GM19468 (cell line): Measurements from ENCODE around the gene METTL16.
"Not testable (repeated sequence)": the region's sequence is repeated elsewhere in the genome, so short reads cannot be mapped to it uniquely, and the experiment has no call there.

ENCODE experiments used
- ATAC-seq: cut with Tn5 transposase; IDR thresholded peaks from one replicate; pipeline ENCODE4 v1.9.1; 2021; ENCODE audit warnings: mild to moderate bottlenecking, moderate library complexity, moderate number of reproducible peaks; ENCODE audit not compliant: unreplicated experiment; ENCODE audit errors: extremely low read depth

The METTL16 gene

GRCh38 chr17:2507015-2507414, 4.7 kb downstream of the METTL16 start:
- not testable (repeated sequence) for ATAC-seq

- ATAC-seq, result no peak
Observed at GRCh38 chr17:2503627-2504026, 8.1 kb downstream of the METTL16 start.

GRCh38 chr17:2502871-2503580, 8.7 kb downstream of the METTL16 start:
- ATAC-seq, result no peak

GRCh38 chr17:2500446-2500845, 11.2 kb downstream of the METTL16 start:
- ATAC-seq, result no peak

GRCh38 chr17:2489286-2489685, 22.4 kb downstream of the METTL16 start:
- not testable (repeated sequence) for ATAC-seq

- no peak for ATAC-seq
Observed at GRCh38 chr17:2487306-2487705, 24.4 kb downstream of the METTL16 start.

- ATAC-seq, result not testable (repeated sequence)
Observed at GRCh38 chr17:2486709-2487108, 25.0 kb downstream of the METTL16 start.

- no peak for ATAC-seq
Observed at GRCh38 chr17:2485970-2486369, 25.7 kb downstream of the METTL16 start.

GRCh38 chr17:2485543-2485942, 26.1 kb downstream of the METTL16 start:
- no peak for ATAC-seq

GRCh38 chr17:2484876-2485275, 26.8 kb downstream of the METTL16 start:
- no peak for ATAC-seq

GRCh38 chr17:2483084-2483483, 28.6 kb downstream of the METTL16 start:
- no peak for ATAC-seq

GRCh38 chr17:2482218-2482617, 29.5 kb downstream of the METTL16 start:
- no peak for ATAC-seq

GRCh38 chr17:2481760-2482159, 29.9 kb downstream of the METTL16 start:
- no peak for ATAC-seq

- ATAC-seq, result no peak
Observed at GRCh38 chr17:2478458-2478857, 33.2 kb downstream of the METTL16 start.

- ATAC-seq, result no peak
Observed at GRCh38 chr17:2475056-2475455, 36.6 kb downstream of the METTL16 start.

- no peak for ATAC-seq
Observed at GRCh38 chr17:2474371-2474770, 37.3 kb downstream of the METTL16 start.

GRCh38 chr17:2468270-2468669, 43.4 kb downstream of the METTL16 start:
- no peak for ATAC-seq

- ATAC-seq, result no peak
Observed at GRCh38 chr17:2466931-2467330, 44.8 kb downstream of the METTL16 start.

- no peak for ATAC-seq
Observed at GRCh38 chr17:2462481-2462880, 49.2 kb downstream of the METTL16 start.

GRCh38 chr17:2459917-2460271, 51.8 kb downstream of the METTL16 start:
- ATAC-seq, result no peak

GRCh38 chr17:2457913-2458312, 53.8 kb downstream of the METTL16 start:
- ATAC-seq, result no peak

GRCh38 chr17:2456475-2456874, 55.2 kb downstream of the METTL16 start:
- no peak for ATAC-seq
